ENCODE measurements around the gene PDGFB.

The PDGFB gene

GRCh38 chr22:39240831-39241793, 3.7 kb downstream of the PDGFB start:
- no peak for DNase-seq (ENCODE audit: low read depth, low spot score)

GRCh38 chr22:39239561-39240423, 5.0 kb downstream of the PDGFB start:
- DNase-seq (ENCODE audit: low read depth, low spot score): no peak

DNA sequence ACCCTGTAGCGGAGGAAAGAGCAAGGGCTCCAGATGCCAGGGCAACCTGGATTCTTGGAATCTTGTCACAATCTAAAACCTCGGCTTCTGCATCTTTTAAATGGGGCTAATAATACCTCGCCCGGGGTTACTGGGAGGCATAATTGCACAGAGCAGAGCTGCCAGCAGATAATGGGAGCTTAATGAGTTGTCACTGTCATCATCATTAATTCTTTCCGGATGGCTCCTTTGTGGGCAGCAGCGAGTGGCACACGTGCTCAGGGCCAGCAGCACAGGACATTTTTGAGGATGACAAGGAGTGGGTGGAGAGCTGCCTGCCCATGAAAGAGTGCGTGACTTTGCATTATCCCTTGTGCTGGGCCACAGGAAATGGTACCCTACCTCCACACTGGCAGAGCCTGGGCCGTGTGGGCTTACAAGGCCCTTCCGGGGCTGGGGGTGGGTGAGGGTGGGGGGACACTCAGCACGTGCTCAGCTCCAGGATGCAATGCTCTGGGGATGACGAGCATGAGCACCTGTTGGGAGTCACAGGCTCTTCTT, 5.7 kb downstream of the PDGFB start:
- DNase-seq (ENCODE audit: low read depth, low spot score): no peak

DNA sequence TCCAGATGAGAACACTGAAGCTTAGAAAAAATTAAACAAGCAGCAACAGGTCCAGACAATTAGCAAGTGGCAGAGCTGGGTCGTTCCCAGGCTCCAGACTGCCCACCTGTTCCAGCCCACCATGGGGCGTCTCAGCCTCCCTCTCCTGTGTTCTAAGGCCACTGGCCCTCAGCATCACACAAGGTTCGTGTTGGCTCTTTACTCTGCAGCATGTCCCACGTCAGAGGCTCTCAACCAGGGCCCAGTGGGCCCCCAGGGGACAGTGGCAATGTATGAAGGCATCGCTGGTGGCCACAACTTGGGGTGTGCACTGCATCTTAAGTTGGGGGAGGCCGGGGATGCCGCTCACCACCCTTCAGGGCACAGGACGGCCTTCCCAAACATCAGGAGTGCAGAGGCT, 6.2 kb downstream of the PDGFB start:
- DNase-seq (ENCODE audit: low read depth, low spot score): no peak

GRCh38 chr22:39238101-39238466, 6.7 kb downstream of the PDGFB start:
- DNase-seq (ENCODE audit: low read depth, low spot score): no peak

DNA sequence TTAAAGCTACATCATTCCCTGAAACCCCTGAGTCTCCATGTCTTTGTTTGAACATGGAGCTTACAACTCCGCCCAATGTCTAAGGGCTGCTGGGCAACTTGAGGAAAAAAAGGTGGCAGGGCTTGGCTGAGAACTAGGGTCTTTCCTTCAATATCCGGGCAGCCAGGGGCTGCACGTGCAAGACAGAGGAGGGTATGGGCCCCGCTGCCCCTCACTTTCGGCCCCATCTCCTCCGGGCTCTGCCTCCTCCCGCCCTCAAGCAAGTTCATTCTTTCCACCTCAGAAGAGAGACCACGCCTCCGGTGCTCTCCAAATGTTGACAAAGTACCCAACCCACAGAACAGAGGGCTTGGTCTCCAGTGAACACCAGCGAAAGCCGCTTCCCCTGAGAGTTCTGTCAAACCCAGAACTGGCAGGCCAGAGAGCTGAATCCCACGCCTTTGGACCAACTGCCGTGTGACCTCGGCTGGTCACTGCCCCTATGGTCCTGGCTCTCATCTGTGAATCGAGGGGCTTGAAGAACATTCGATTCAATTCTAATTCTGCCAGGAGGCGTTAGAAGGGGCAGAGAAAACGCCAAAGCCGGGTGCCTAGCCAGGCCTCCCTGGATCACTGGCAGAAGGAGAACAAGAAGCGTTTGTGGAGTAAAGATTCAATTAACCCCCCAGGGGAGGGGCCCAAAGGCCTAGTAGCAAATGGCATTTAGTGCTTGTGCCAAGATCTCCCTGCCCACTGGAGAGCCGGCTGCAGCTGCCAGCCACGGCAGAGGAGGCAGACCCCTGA, 7.3 kb downstream of the PDGFB start:
- DNase-seq (ENCODE audit: low read depth, low spot score): no peak

DNA sequence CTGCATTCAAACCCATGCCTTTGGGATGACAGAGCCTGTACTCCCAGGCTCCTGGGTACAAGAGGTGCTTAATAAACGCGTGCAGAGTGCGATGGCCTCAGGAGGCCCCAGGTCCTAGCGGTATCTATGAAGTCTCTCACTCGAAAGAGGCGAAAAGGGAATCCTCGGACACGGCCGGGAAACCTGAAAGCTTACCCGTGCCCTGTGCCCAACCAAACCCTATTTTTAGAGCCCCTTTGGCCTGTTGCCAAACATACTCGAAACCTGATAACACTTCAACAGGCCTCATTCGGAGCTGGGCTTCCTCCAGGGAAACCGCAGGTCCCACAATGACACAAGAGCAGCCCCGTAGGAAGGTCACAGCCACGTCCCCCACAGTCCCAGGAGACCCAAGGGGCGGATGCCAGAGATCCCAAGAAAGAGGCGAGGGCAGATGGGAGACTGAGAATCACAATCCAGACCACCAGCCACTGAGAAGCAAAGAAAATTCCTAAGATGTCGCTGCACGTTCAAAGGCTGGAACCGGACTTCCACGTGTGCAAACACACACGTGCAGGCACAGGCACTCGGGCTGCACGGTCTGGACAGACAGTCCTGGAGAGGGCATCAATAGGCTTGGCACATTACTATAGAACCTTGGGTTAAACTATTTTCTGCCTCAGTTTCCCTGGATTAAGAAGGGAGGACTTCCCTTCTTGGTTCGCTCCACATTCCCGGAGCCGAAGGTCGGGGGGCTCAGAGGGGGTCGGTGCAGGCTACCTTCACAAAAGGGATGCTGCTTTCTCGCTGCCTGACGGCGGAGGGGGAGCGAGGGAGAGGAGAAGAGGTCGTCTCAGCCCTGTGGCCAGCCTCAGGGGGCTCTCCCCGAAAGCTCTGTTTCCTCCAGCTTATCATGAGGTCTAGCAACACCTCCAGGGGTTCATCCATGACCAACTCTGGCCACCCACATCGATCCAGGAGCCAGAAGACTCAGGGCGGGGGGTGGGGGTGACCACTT, 8.2 kb downstream of the PDGFB start:
- no peak for DNase-seq (ENCODE audit: low read depth, low spot score)

- DNase-seq (ENCODE audit: low read depth, low spot score): no peak
These were observed 9.7 kb downstream of the PDGFB start for GRCh38 chr22:39234867-39235687.

GRCh38 chr22:39234472-39234787, 10.4 kb downstream of the PDGFB start:
- DNase-seq (ENCODE audit: low read depth, low spot score): no peak

GRCh38 chr22:39233710-39234471, 10.9 kb downstream of the PDGFB start:
- DNase-seq (ENCODE audit: low read depth, low spot score): no peak

- no peak for DNase-seq (ENCODE audit: low read depth, low spot score)
These were observed 11.7 kb downstream of the PDGFB start for GRCh38 chr22:39232806-39233709.

- DNase-seq (ENCODE audit: low read depth, low spot score): no peak
These were observed 12.5 kb downstream of the PDGFB start for GRCh38 chr22:39232246-39232645.

DNA sequence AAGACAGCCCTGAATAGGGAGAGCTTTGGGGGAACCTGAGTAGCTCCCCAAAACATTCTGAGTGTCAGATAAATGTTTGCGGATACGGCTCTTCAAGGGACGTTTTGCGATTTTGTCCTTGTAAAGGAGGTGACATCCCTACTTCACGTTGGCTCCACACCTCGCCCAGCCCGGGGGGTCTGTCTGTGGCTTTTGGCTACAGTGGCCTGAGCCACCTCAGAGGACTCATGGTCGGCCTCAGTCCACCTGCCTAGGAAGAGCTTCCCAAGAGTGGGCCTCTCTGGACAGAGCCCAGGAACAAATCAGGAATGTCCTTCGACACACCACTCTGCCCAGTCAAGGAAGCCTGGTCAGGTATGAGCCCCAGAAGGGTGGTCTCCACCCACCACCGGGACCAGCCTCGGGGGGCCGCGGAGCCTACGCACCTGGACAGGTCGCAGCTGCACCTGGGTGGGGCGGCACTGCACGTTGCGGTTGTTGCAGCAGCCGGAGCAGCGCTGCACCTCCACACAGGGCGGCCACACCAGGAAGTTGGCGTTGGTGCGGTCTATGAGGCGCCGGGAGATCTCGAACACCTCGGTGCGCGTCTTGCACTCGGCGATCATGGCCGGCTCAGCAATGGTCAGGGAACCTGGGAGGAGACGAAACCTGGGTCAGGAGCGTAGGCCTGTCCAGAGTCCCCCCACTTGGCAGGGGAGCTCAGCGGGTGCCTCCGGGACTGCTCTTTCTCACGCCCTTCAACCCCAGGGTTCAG, 13.4 kb downstream of the PDGFB start:
- no peak for DNase-seq (ENCODE audit: low read depth, low spot score)

- peak; percentile 72 for DNase-seq (ENCODE audit: low read depth, low spot score)
These were observed 14.3 kb downstream of the PDGFB start for GRCh38 chr22:39230261-39231196.

- no peak for DNase-seq (ENCODE audit: low read depth, low spot score)
These were observed 15.0 kb downstream of the PDGFB start for GRCh38 chr22:39229688-39230260.

DNA sequence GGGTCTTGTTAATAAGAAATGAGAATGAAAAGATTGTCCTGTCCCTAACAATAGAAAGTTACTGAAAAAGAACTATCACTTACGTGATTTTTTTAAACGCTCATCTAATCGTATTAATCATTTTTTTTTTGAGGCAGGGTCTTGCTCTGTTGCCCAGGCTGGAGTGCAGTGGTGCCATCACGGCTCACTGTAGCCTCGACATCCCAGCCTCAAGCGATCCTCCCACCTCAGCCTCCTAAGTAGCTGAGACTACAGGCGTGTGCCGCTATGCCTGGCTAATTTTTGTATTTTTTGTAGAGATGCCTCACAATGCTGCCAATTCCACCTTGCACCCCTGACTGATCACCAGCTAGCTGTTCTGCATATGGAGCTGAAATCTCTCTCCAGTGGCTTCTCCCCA, 15.7 kb downstream of the PDGFB start:
- DNase-seq (ENCODE audit: low read depth, low spot score): no peak

All from iPS DF 19.7 (cell line).